ENCODE results near the gene EPHB2. TPM values are rescaled to one million over a fixed set of nuclear protein-coding genes. Genes with fewer than 3 reads are reported as not detected.
"Not testable (repeated sequence)": the region's sequence is repeated elsewhere in the genome, so short reads cannot be mapped to it uniquely, and the experiment has no call there.

Gene EPHB2
- total and polyA plus RNA-seq, 11 donors: 0.11 to 6.3 (median 0.70) TPM

DNA sequence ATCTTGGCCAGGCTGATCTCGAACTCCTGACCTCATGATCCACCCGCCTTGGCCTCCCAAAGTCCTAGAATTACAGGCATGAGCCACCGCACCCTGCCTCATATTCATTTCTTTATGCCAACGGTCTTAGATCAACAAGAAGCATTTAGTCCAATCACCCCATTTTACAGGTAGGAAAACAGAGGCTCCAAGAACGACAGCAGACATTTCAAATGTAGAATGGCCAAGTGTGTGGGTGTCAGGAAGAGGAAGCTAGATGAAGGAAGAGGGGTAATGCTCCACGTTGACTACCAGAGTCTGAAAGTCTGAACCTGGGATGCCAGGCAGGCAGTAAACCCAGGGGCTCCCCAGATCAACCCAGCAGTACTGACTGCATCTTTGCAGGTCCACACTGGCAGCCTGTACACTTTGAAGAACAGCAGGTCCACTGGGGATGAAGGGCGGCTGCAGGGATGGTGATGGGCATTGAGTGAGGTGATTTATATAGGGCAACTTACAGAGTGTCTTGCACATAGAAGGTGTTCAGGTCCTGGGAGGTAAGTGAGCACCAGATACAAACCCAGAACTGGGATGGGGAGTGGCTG lies 120.2 kb downstream of the EPHB2 start:
- Histone ChIP-seq H3K9me3 (no peaks in the 10 kb centered on the region), H3K36me3 (no peaks in the 10 kb centered on the region), H3K27ac (no peak overlapping the region), H3K4me1 (peaks cover 0 to 32% (median 19%) of the 10 kb centered on the region in 12 donors), H3K4me3 (no peak overlapping the region), H3K27me3 (no peaks in the 10 kb centered on the region)
- intact Hi-C loops (cut with DNase I): no loop called here
- TF ChIP-seq, protein P1, sequence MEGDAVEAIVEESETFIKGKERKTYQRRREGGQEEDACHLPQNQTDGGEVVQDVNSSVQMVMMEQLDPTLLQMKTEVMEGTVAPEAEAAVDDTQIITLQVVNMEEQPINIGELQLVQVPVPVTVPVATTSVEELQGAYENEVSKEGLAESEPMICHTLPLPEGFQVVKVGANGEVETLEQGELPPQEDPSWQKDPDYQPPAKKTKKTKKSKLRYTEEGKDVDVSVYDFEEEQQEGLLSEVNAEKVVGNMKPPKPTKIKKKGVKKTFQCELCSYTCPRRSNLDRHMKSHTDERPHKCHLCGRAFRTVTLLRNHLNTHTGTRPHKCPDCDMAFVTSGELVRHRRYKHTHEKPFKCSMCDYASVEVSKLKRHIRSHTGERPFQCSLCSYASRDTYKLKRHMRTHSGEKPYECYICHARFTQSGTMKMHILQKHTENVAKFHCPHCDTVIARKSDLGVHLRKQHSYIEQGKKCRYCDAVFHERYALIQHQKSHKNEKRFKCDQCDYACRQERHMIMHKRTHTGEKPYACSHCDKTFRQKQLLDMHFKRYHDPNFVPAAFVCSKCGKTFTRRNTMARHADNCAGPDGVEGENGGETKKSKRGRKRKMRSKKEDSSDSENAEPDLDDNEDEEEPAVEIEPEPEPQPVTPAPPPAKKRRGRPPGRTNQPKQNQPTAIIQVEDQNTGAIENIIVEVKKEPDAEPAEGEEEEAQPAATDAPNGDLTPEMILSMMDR (IDR thresholded peaks at IDR 0.05): no peak
- TF ChIP-seq POLR2A (IDR thresholded peaks at IDR 0.05): no peak
- WGBS, 4 donors: 74 to 88% (median 79%) methylated on average over 7 of the region's 7 CpGs
- no peak for ATAC-seq
- peak in 1 of 5 donors; percentile 10 for DNase-seq

DNA sequence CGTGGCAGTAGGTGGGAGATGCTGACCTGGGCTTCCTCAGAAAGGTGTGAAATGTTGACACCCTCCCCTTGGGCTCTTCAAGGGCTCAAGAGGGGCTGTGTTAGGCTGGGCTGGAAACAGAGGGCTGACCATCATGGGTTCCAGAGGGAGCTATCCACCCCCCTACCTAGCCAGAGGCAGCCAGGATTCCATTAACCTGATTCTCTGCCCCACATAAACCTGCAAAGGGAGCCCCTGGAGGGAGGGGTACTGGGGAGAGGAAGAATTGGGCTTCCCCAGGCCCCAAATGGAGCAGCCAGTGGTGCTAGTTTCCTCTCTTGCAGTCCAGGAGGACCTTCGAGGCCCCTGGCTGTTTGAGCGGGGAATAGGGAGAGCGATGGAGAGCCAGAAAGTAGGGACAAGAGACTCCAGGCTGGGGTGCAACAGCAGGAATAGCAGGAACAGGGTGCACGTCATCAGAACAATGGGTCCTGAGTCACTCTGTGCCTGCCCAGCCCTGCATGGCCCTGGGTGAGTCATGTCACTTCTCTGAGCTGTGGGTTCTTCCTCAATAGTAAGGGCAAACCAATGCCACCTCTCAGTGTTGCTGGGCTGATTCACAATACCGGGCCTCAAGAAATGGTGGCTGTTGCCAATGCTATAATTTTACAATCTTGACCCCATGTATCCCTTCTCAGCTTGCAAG lies 121.2 kb downstream of the EPHB2 start:
- DNase-seq (peak in 1 of 5 donors; percentile 12), ATAC-seq (peak in 2 of 4 donors; percentile 40 to 53)
- WGBS, 4 donors: 71 to 90% (median 80%) methylated on average over 6 of the region's 6 CpGs
- peaks cover 0 to 3% (median 0%) of the 10 kb centered on the region in 9 donors for H3K27me3 ChIP-seq
- peaks cover 0 to 23% (median 11%) of the 10 kb centered on the region in 12 donors for H3K4me1 ChIP-seq
- H3K27ac ChIP-seq: no peak overlapping the region
- no peak for TF ChIP-seq POLR2A (IDR thresholded peaks at IDR 0.05)
- TF ChIP-seq, protein P1 (IDR thresholded peaks at IDR 0.05): no peak
- H3K9me3 ChIP-seq: no peaks in the 10 kb centered on the region
- no peak overlapping the region for H3K4me3 ChIP-seq
- intact Hi-C loops (cut with DNase I): no loop called here
- no peaks in the 10 kb centered on the region for H3K36me3 ChIP-seq

DNA sequence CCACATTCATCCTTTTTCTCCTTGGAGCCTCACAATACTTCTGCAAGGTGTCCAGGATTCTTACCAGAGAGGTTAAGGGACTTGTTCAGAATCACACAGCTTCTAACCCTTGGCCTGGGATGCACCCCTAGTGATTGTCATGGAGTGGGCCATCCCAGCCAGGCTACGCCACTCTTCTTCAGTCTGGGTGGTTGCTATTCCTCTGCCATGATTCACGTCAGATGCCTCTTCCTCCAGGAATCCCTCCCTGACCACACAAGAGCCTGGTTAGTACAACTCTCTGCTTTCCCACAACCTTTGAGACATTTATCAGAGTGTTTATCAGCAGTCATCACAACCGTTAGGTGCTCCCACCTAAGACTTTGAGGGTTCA lies 121.8 kb downstream of the EPHB2 start:
- Histone ChIP-seq H3K36me3 (no peaks in the 10 kb centered on the region), H3K4me1 (peaks cover 0 to 17% (median 6%) of the 10 kb centered on the region in 12 donors), H3K27me3 (peaks cover 0 to 3% (median 0%) of the 10 kb centered on the region in 9 donors), H3K9me3 (no peaks in the 10 kb centered on the region), H3K27ac (no peak overlapping the region), H3K4me3 (no peak overlapping the region)
- intact Hi-C loops (cut with DNase I): no loop called here
- TF ChIP-seq, protein P1 (IDR thresholded peaks at IDR 0.05): no peak
- no peak for TF ChIP-seq POLR2A (IDR thresholded peaks at IDR 0.05)
- DNase-seq (no peak), ATAC-seq (no peak)
- WGBS, 4 donors: 88 to 95% (median 91%) methylated on average over 3 of the region's 3 CpGs

DNA sequence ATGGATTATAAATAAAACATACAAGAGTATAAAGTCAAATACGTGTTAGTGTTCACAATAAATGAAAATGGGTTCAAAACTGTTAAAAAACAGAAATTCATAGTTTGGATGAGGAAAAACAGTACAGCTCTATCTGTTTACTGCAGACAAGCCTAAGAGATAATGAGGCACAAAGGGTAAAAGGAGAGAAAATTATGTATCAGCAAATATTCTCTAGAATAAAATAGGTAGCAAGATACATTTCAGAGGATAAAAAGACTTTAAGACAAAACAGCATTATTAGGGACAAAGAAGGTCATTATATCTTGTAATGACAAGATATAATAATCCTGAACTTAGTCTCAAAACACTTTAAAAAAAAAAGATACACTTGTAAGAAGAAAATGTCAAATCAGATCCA lies 123.1 kb downstream of the EPHB2 start:
- H3K36me3 ChIP-seq: no peaks in the 10 kb centered on the region
- ATAC-seq: no peak
- H3K27me3 ChIP-seq: peaks cover 0 to 3% (median 0%) of the 10 kb centered on the region in 9 donors
- peaks cover 0 to 9% (median under 1%) of the 10 kb centered on the region in 12 donors for H3K4me1 ChIP-seq
- intact Hi-C loops (cut with DNase I): no loop called here
- no peak for TF ChIP-seq POLR2A (IDR thresholded peaks at IDR 0.05)
- TF ChIP-seq, protein P1 (IDR thresholded peaks at IDR 0.05): no peak
- no peak overlapping the region for H3K4me3 ChIP-seq
- 86 to 90% (median 87%) methylated on average over 1 of the region's 1 CpG for WGBS, 4 donors
- H3K27ac ChIP-seq: no peak overlapping the region
- no peak for DNase-seq
- no peaks in the 10 kb centered on the region for H3K9me3 ChIP-seq

DNA sequence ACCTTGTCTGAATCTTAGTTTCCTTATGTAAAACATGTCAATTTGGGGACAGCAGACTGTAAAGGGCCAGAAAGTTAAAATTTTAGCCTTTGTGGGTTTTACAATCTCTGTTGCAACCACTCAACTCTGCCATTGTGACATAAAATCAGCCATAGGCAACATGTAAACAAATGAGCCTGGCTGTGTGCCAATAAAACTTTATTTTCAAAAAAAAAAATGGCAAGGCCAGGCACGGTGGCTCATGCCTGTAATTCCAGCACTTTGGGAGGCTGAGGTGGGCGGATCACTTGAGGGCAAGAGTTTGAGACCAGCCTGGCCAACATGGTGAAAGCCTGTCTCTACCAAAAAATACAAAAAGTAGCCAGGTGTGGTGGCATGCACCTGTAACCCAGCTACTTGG lies 123.8 kb downstream of the EPHB2 start:
- H3K9me3 ChIP-seq; H3K27ac ChIP-seq; H3K27me3 ChIP-seq; DNase-seq; intact Hi-C loops (cut with DNase I); H3K36me3 ChIP-seq; H3K4me1 ChIP-seq; H3K4me3 ChIP-seq; ATAC-seq: not testable (repeated sequence)
- 60 to 73% (median 69%) methylated on average over 2 of the region's 2 CpGs for WGBS, 4 donors
